GM21723 (cell line): Measurements from ENCODE around the gene PTPRJ.

Experiments used
- ATAC-seq: cut with Tn5 transposase; IDR thresholded peaks from one replicate; pipeline ENCODE4 v1.9.1; 2021; ENCODE audit warnings: mild to moderate bottlenecking, moderate library complexity; ENCODE audit not compliant: unreplicated experiment

PTPRJ gene

DNA sequence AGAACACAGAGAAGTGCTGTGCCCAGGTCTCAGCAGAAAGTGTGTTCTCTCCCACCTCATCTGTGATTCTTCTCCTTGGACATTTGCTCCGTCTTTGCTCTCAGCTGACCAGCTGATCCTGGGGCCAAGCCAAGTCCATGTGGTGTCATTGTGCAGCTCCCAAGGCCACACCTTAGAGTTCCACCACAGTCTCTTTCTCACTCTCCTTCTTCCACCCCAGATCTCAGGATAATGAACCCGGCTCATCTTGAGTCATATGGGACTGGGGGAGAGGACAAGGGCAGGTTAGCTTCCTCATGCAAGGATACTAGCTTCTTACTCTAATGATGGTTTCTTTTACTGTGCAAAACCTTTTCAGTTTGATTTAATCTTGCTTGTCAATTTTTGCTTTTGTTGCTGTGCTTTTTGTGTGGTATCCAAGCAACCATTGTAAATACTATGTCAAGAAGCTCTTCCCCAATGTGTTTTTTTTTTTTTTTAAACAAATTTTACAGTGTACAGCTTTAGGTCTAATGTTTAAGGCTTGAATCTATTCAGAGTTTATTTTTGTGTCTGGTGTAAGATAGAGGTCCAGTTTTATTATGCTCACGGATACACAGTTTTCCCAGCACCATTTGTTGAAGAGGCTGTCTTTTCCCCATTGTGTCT, 161.2 kb downstream of the PTPRJ start:
- ATAC-seq, result no peak

GRCh38 chr11:48142889-48143288, 162.5 kb downstream of the PTPRJ start:
- ATAC-seq, result no peak

GRCh38 chr11:48148749-48149148, 168.4 kb downstream of the PTPRJ start:
- ATAC-seq, result no peak

GRCh38 chr11:48150213-48150612, 169.9 kb downstream of the PTPRJ start:
- no peak for ATAC-seq

DNA sequence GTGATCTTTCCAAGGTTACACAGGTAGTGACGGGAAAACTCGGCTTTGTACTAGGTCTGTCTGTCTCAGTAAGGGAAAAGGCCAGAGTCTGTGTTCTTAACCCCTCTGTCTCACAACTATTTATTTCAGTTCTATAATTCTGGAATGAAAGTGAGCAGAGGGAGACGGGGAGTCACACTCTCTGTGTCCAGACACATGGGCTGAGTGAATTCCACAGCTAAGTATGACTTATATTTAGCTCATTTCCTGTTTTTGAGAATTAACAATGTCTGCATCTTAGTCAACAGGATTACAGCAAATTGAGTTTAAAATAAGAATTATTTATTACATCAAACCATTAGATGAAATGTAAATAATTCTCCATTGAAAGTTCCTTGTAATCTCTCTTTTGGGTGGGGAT, 173.8 kb downstream of the PTPRJ start:
- no peak for ATAC-seq

DNA sequence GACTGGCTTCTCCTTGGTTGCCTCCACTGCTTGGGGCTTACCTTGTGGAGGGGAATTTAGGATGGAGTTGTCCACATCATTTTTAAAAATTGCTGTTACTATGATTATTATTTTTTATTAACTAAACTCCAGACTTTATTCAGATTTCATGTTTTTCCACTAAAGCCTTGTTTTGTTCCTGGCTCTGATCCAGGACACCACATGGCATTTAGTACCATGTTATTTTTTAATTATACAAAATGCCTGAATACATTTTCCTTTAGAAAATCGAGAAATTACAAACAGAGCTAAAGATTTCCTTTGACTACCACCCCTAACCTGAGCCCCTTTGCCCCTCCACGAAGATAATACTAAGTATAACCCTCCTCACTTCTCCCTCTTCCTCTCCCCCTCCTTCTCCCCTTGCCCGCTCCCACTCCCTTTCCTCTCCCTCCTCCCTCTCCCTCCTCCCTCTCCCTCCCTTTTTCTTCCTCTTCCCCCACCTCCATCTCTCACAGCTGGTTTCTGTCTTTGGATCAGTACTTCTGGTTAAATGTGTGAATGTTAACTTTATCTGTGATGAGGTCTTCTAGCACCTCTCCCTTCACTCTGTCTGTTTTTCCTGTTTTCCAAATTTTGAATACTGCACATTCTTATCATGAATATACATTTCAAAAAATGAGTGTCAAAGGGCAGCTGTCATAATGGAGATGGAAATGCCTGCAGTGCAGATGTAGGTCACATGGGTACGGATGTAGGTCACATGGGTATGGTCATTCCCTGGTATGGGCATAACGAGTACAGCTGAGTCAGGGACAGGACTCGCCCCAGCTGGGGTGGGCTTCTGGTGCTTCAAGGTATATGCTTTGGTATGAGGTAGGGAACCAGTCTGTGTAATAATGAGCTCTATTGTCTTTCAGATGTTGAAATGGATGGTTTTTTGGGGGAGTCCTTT, 181.9 kb downstream of the PTPRJ start:
- ATAC-seq, result no peak

- no peak for ATAC-seq
These were observed 182.5 kb downstream of the PTPRJ start for GRCh38 chr11:48162885-48163268.

DNA sequence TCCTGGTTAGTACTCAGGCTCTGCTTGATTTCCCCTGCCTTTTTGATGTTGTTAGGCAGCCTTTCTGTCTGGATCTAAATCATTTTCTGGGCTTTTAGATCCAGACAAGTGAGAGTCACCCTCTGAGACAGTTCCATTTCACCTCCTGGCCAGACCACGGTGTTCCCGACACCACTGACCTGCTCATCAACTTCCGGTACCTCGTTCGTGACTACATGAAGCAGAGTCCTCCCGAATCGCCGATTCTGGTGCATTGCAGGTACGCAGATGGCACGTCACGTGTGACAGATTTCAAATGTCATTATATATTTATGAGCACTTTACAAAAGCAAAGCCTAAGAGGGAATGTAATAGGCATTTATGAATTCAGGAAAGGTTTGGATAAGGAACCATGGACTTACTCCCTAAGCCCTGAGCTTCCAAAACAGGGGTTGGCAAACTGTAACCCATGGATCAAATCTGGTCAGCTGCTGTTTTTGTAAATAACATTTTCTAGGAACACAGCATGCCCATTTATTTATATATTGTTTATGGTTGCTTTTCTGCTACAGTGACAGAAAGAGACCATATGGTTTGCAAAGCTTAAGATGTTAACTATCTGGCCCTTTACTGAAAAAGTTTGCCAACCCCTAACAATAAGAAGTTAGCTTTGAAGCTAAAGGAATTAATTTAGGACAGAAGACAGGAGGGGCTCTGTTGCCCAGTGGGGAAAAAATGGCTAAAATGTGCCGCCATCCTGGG, 183.2 kb downstream of the PTPRJ start:
- ATAC-seq, result no peak

DNA sequence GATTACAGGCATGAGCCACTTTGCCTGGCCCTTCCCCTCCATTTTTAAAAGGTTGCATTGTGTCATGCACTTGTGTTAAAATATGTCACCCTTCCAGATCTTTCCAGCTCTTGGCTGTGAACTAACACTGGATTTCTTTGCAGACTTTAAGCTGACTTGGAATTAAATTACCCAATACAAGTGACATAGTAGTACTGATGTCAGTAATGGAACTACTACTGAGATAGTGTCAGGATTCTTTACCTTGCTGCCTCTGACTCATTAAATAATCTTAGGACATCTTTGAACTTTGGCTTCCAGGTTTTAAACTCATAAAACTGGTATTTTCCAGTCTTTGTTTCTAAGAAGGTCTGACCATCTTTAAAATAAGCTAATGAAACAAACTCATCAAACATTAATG, 184.5 kb downstream of the PTPRJ start:
- no peak for ATAC-seq

DNA sequence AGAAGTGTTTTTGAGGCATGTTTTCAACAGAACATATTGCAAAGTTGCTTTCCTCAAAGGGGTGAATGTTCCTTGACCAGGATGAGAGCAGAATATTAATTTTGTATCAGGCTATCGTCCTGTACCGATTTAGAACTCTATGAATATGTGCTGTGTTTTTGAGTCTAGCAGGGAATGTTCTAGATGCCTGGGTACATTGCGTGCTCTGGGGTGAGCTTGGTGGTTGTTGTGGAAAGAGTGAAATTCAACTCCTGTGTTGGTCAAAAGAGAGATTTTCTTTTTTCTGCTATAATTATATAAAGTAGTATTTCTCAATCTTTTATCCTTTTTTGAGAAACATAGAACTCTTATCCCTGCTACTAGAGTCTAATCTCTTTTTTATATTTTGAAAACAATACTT, 185.1 kb downstream of the PTPRJ start:
- ATAC-seq, result no peak

DNA sequence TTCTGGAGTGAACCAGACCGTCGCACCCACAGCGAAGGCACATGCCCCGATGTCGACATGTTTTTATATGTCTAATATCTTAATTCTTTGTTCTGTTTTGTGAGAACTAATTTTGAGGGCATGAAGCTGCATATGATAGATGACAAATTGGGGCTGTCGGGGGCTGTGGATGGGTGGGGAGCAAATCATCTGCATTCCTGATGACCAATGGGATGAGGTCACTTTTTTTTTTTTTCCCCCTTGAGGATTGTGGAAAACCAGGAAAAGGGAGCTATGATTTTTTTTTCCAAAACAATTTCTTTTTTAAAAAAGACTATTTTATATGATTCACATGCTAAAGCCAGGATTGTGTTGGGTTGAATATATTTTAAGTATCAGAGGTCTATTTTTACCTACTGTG, 187.0 kb downstream of the PTPRJ start:
- ATAC-seq, result no peak

GRCh38 chr11:48168815-48169214, 188.5 kb downstream of the PTPRJ start:
- ATAC-seq, result no peak

GRCh38 chr11:48169259-48169658, 188.9 kb downstream of the PTPRJ start:
- ATAC-seq, result no peak

- ATAC-seq, result no peak
These were observed 189.4 kb downstream of the PTPRJ start for GRCh38 chr11:48169717-48170116.

DNA sequence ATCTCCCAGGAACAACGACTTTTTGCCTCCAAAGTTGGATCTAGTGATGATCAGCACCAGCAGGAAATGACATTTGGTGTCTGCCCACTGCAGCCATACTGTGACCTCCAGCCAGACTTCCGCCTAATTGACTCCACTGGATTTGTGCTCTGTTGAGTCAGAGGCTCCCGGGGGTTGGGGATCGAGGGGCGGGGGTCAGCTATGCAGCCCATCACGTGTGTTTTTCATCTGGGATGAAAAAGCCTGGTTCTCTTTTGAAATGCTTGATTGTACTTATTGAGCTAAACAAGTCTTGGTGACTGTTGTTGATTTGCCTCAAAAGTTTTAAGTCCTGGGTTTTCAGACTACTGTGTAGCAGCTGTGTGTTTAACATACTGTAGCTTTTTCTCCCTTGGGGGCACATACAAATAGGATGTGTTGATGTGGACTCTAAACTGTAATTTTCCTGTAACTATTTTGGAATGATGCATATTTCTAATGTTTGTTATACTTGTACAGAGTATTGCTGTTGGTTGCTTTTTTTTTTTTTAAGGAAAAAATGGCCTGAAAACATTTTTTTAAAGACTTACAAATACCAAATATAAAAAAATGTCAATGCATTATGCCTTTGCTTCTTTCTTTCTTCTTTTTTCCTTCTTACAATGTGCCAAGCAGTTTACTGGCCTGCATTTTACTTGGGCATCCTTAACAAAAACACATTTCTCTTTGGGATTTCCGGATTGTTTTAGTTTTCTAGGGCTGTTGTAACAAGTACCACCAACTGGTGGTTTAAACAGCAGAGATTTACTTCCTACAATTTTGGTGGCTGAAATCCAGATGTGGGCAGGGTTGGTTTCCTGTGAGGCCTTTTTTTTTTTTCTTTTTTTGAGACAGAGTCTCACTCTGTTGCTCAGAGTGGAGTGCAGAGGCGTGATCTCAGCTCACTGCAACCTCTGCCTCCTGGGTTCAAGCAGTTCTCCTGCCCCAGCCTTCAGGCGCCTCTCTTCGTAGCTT, 190.2 kb downstream of the PTPRJ start:
- no peak for ATAC-seq

DNA sequence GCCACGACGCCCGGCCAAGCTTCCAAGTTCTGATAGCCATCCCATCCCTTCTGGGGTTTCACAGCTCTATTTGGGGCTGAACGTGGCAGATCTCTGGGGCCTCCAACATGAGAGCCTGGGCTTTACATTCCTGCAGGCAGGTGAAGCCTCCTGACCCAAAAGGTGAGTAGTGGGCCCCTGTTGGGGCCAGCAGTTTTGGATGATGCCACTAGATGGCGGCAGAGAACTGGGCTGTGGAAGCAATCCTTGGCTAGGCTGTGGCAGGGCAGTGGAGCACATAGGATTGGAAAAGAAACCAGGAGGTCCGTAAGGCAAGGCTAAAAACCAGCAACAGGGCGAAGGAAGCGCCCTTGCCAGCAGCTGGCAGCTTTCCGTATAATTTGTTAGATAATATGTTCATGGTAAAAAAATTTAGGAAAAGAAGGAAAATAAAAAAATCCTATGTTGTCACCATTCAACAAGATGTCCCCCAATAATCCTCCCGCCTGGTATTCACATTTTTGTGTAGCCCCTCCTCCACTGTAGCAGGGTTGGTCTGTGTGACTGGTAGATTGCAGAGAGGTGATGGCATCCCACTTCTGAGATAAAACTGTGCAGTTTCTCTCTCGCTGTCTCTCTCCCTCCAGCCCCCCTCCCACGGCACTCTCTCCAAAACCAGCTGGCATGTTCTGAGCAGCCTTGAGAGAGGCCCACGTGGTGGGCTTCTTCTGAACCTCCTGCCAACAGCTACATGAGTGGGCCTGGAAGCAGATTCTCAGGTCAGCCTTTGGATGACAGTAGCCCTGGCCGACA, 192.7 kb downstream of the PTPRJ start:
- ATAC-seq, result peak; percentile 82

- ATAC-seq, result no peak
These were observed 197.3 kb downstream of the PTPRJ start for GRCh38 chr11:48177661-48178060.

GRCh38 chr11:48180627-48181026, 200.3 kb downstream of the PTPRJ start:
- no peak for ATAC-seq

GRCh38 chr11:48182860-48183526, 202.6 kb downstream of the PTPRJ start:
- ATAC-seq, result no peak
